Upper lobe of left lung (tissue), 6 donors: ENCODE measurements around the gene CMTM4. TPM values are rescaled to one million over a fixed set of nuclear protein-coding genes. Genes with fewer than 3 reads are reported as not detected.

Experiments
- ATAC-seq, 2 donors: fragments of 200-7000 bp; cut with Tn5 transposase; one replicate each; pipeline ENCODE4 v1.9.1; 2022; ENCODE audit warnings: mild to moderate bottlenecking in 2 of 2, moderate library complexity in 2 of 2; ENCODE audit not compliant: low FRiP score in 2 of 2
- DNase-seq, 2 donors: peaks; one replicate each; pipeline ENCODE4 v3.0.0-alpha.2; 2019 to 2020
- H3K27ac ChIP-seq, 4 donors: fragments of 200-600 bp; sonication (generic); one replicate each; pipeline ENCODE4 v1.5.1; 2016 to 2019
- H3K27me3 ChIP-seq, 4 donors: fragments of 200-600 bp; sonication (generic); one replicate each; pipeline ENCODE4 v1.5.1; 2017 to 2019
- H3K36me3 ChIP-seq, 4 donors: fragments of 200-600 bp; sonication (generic); one replicate each; pipeline ENCODE4 v1.5.1; 2016 to 2019
- H3K4me1 ChIP-seq, 4 donors: fragments of 200-600 bp; sonication (generic); one replicate each; pipeline ENCODE4 v1.5.1; 2018 to 2019
- H3K4me3 ChIP-seq, 4 donors: fragments of 200-600 bp; sonication (generic); one replicate each; pipeline ENCODE4 v1.5.1; 2017 to 2019; ENCODE audit warnings: mild to moderate bottlenecking in 2 of 4, moderate library complexity in 1 of 4
- H3K9me3 ChIP-seq, 4 donors: fragments of 200-600 bp; sonication (generic); one replicate each; pipeline ENCODE4 v1.5.1; 2018 to 2019
- CTCF ChIP-seq, 6 experiments: fragments of 450-650 bp in 4 of 6; fragments of 200-600 bp in 2 of 6; sonication (generic) in 2 of 6; IDR thresholded peaks; one replicate each; pipeline ENCODE4 v1.5.1; 2016 to 2019; ENCODE audit warnings: antibody characterized with exemption in 6 of 6
- EP300 ChIP-seq, 4 donors: sonication (generic); formaldehyde crosslinking; IDR thresholded peaks; one replicate each; pipeline ENCODE4 v1.5.1; 2017; ENCODE audit warnings: antibody characterized with exemption in 4 of 4, control low read depth in 2 of 4
- POLR2A ChIP-seq, 4 donors: fragments of 450-650 bp; IDR thresholded peaks; one replicate each; pipeline ENCODE4 v1.5.1; 2016 to 2017; ENCODE audit warnings: antibody characterized with exemption in 4 of 4, mild to moderate bottlenecking in 2 of 4
- POLR2AphosphoS5 ChIP-seq, 2 donors: sonication (generic); formaldehyde crosslinking; IDR thresholded peaks; one replicate each; pipeline ENCODE4 v1.5.1; 2017; ENCODE audit warnings: antibody characterized with exemption in 2 of 2
- WGBS, 2 donors: methylation state at CpG; one replicate each; pipeline ENCODE4 v1.1.5; 2017 to 2018; 5-methylcytosine and 5-hydroxymethylcytosine counted together
- total RNA-seq, 6 donors: library from RNA; depleted of rRNA in 4 of 6; stranded (reverse); fragments of >200 nt in 4 of 6; gene quantifications; one replicate each; pipeline versions ENCODE4 v1.1.0 to v1.2.1, GENCODE V29; 2016 to 2021
- donor health status: DM: no; HTN: no; CAD: no; lungs with moderate emphysema.
- donor health status: DM: no; HTN: yes; CAD: no; lungs with severe emphysema.

CMTM4 gene
- total RNA-seq, 6 donors from 2014 or later: 35.6 to 82.1 (median 55.1) TPM

- Histone ChIP-seq H3K27ac (peak within 1 kb of the TSS; percentile 93 to 97 (median 95)), H3K4me1 (peaks cover 26 to 47% (median 39%) of the 10 kb centered on the region in 4 donors), H3K36me3 (peaks cover 0 to 16% (median 6%) of the 10 kb centered on the region in 4 donors), H3K27me3 (no peaks in the 10 kb centered on the region), H3K4me3 (peak within 1 kb of the TSS; percentile 72 to 83 (median 77)), H3K9me3 (no peaks in the 10 kb centered on the region)
- TF ChIP-seq POLR2AphosphoS5 (IDR thresholded peaks at IDR 0.05) (no peak), POLR2A (IDR thresholded peaks at IDR 0.05) (no peak), EP300 (IDR thresholded peaks at IDR 0.05) (no peak), CTCF (IDR thresholded peaks at IDR 0.05) (peak; percentile 79 to 92 (median 89))
- WGBS, 2 donors: 0 to 1% methylated on average over 3 to 41 of the region's 96 CpGs
- ATAC-seq: peak; percentile 35 to 88
- peak; percentile 56 to 95 for DNase-seq
These were observed 92.0 kb downstream of the CMTM4 start, which contains the start of gene CMTM3 for GRCh38 chr16:66604376-66605176. Gene CMTM3, plus strand, starts transcription at chr16:66604704. Its CDS starts 102 bp downstream, at chr16:66604806.

- 12 to 13% methylated on average over 32 of the region's 32 CpGs for WGBS, 2 donors
- no peak for TF ChIP-seq CTCF (IDR thresholded peaks at IDR 0.05)
- peak in 1 of 4 donors; percentile 9 for TF ChIP-seq POLR2A (IDR thresholded peaks at IDR 0.05)
- TF ChIP-seq EP300 (IDR thresholded peaks at IDR 0.05): peak in 1 of 4 donors; percentile 25
- H3K36me3 ChIP-seq: peaks cover 0 to 7% (median 0%) of the 10 kb centered on the region in 4 donors
- H3K4me1 ChIP-seq: peaks cover 24 to 44% (median 33%) of the 10 kb centered on the region in 4 donors
- peak overlapping the region; percentile 93 to 97 (median 95) for H3K27ac ChIP-seq
- H3K27me3 ChIP-seq: no peaks in the 10 kb centered on the region
- H3K4me3 ChIP-seq: peak overlapping the region; percentile 72 to 83 (median 77)
- no peaks in the 10 kb centered on the region for H3K9me3 ChIP-seq
- peak; percentile 56 to 93 for DNase-seq
- ATAC-seq: peak; percentile 34 to 64
These were observed 92.8 kb downstream of the CMTM4 start for GRCh38 chr16:66603537-66604375.

GRCh38 chr16:66601471-66601870 lies 95.1 kb downstream of the CMTM4 start:
- no peak overlapping the region for H3K4me3 ChIP-seq
- no peaks in the 10 kb centered on the region for H3K9me3 ChIP-seq
- TF ChIP-seq POLR2A (IDR thresholded peaks at IDR 0.05): no peak
- TF ChIP-seq POLR2AphosphoS5 (IDR thresholded peaks at IDR 0.05): no peak
- no peak for TF ChIP-seq CTCF (IDR thresholded peaks at IDR 0.05)
- no peak for TF ChIP-seq EP300 (IDR thresholded peaks at IDR 0.05)
- H3K27ac ChIP-seq: no peak overlapping the region
- 96 to 100% methylated on average over 4 to 5 of the region's 5 CpGs for WGBS, 2 donors
- peaks cover 17 to 28% (median 21%) of the 10 kb centered on the region in 4 donors for H3K4me1 ChIP-seq
- no peaks in the 10 kb centered on the region for H3K36me3 ChIP-seq
- ATAC-seq: no peak
- DNase-seq: no peak
- no peaks in the 10 kb centered on the region for H3K27me3 ChIP-seq

GRCh38 chr16:66600477-66600876 lies 96.1 kb downstream of the CMTM4 start:
- Histone ChIP-seq H3K4me3 (no peak overlapping the region), H3K36me3 (no peaks in the 10 kb centered on the region), H3K27ac (no peak overlapping the region), H3K4me1 (peaks cover 7 to 18% (median 11%) of the 10 kb centered on the region in 4 donors), H3K27me3 (no peaks in the 10 kb centered on the region), H3K9me3 (no peaks in the 10 kb centered on the region)
- no peak for DNase-seq
- no peak for ATAC-seq
- 93 to 95% methylated on average over 1 of the region's 1 CpG for WGBS, 2 donors
- TF ChIP-seq CTCF (IDR thresholded peaks at IDR 0.05) (no peak), EP300 (IDR thresholded peaks at IDR 0.05) (no peak), POLR2AphosphoS5 (IDR thresholded peaks at IDR 0.05) (no peak), POLR2A (IDR thresholded peaks at IDR 0.05) (no peak)
